ENCODE measurements around the gene TMEM204.
"Not testable (repeated sequence)": the region's sequence is repeated elsewhere in the genome, so short reads cannot be mapped to it uniquely, and the experiment has no call there.

The TMEM204 gene

GRCh38 chr16:1560153-1560552 lies 26.7 kb downstream of the TMEM204 start:
- no peak for DNase-seq

DNA sequence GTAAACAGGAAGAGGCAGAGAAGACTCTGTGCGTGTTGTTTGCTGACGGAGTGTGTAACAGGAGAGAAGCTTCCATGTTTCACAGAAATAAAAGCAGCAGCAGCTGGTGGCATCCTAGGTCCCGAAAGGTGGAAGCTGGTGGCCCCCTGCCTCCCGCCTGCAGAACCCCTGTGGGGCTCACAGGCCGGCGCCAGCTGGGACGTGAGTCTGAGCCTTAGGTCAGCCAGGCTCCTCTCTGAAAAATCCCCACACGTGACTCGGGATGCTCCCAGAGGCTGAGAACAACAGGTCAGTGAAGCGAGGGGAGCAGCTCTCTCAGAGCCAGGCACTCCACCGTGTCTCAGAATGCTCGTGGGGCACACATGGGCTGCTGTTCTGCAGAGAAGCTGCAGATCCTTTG lies 27.4 kb downstream of the TMEM204 start:
- DNase-seq = no peak

- no peak for DNase-seq
Observed at GRCh38 chr16:1561266-1561665, 27.8 kb downstream of the TMEM204 start.

- DNase-seq = no peak
Observed at GRCh38 chr16:1561836-1562235, 28.4 kb downstream of the TMEM204 start.

- DNase-seq = no peak
Observed at GRCh38 chr16:1563786-1564185, 30.3 kb downstream of the TMEM204 start.

DNA sequence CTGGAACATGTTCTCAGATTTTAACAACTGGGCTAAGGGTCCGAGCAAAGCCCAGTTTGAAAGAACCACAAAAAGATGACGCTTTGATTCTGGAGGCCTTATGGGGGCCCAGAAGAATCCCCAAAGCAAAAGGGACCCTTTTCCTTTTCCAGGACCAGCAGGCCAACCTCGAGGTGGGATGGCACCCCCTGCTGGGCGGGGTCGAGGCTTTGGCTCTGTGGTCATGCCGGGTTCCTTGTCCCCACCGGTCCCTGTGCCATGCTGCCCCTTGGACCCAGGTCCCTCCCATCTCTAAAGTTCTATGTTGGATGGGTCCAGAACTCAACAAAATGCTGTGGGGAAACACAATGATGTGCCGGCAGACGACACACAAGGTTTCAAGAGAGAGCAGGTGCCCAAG lies 30.9 kb downstream of the TMEM204 start:
- DNase-seq = no peak

- DNase-seq = no peak
Observed at GRCh38 chr16:1565083-1565805, 31.8 kb downstream of the TMEM204 start.

- no peak for DNase-seq
Observed at GRCh38 chr16:1567988-1568387, 34.5 kb downstream of the TMEM204 start.

DNA sequence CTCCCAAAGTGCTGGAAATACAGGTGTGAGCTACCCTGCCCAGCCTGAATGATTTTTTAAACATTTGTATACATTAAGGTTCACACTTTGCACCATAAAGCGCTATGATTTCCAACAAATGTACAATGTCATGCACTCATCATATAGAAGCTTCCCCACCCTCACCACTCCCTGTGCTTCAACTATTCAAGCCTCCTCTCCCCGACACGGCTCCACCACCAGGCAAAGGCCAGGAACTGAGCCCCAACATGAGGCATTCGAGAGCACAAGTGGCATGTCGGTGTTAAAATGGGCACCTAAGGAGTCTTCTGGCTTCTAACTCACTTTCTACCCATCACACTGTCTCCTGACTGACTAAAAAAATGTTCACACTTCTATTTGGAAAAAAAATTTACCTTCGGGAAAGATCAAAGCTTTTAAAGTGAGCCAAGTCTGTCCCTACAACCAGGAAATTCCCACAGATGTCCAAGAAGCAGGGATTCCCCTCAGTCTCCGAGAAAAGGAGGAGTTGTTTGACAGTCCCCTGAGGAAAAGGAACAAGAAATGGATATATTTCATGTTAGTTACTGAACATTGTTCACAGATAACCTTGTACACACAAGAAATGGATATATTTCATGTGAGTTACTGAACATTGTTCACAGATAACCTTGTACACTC lies 37.7 kb downstream of the TMEM204 start:
- DNase-seq = no peak

- DNase-seq = no peak
Observed at GRCh38 chr16:1572673-1573072, 39.2 kb downstream of the TMEM204 start.

DNA sequence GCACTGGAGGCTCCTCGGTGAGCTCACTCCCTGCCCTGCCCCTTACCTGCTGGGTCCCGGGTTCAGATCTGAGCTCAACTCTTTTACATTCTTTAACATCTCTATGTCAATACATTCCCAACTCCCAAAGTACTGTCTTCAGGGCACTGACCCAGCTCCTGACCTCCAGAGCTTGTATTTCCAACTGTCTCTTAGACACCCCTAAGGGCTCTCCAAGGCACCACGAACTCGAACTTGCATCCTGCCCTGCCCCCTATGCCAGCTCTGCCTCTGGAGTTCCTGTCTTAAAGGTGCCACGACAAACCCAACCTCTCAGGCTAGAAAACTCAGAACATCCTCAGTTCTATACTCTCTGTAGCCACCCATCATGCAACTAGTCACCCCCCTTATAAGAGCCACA lies 39.8 kb downstream of the TMEM204 start:
- DNase-seq = no peak

DNA sequence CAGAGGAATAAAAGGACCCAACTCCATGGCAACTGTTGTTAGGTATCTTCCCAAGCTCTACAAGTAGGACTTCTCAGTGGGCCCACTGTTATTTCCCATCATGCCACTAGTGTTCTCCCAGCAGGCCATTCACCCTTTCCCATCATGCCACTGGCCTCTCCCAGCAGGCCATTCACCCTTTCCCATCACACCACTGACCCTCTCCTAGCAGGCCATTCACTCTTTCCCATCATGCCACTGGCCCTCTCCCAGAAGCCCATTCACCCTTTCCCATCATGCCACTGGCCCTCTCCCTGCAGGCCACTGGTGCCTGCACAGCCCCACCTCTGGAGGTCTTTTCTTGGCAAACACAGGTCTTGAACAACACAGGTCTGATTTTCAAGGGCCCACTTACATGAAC lies 42.1 kb downstream of the TMEM204 start:
- DNase-seq = no peak

GRCh38 chr16:1579214-1579613 lies 45.7 kb downstream of the TMEM204 start:
- DNase-seq = peak; percentile 26

- no peak for DNase-seq
Observed at GRCh38 chr16:1580256-1580655, 46.8 kb downstream of the TMEM204 start.

GRCh38 chr16:1580956-1581355 lies 47.5 kb downstream of the TMEM204 start:
- DNase-seq = no peak

DNA sequence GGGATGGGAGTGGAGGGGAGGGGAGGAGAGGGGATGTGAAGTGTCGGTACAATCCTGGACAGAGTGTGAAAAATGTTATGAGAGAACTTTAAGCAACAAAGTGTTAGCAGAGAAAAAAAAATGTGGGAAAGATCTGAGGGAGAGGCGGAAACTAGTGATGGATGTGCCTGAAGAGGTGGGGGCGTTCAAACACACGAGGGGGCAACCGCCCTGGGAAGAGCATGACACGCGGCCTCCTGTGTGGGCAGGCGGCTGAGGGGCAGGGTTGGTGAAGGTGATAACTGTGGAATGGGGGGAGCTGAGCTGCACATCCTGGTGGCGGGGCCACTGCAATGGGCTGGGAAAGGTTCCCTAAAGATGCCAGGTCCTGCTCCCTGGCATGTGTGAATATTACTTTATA lies 48.3 kb downstream of the TMEM204 start:
- no peak for DNase-seq

- DNase-seq = no peak
Observed at GRCh38 chr16:1583180-1583579, 49.7 kb downstream of the TMEM204 start.

- no peak for DNase-seq
Observed at GRCh38 chr16:1584926-1585484, 51.5 kb downstream of the TMEM204 start.

DNA sequence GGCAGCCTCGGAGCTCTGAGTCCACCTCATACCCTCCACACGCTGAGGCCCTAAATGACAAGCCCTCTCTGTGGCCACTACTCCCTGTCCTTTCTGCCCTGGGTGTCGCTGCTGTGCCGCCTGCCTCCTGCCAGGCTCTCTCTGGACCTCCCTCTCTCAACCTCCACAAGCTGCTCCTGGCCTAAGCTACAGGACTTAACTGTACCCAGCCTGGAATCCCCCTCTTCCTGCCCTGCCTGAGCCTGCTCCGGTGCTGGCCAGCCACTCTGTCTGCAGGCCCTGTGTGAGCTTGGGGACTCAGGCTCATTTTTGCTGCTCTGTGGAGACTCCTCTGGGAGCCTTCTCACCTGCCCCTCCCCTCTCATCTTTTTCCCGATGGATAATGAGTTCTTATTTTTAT lies 56.9 kb downstream of the TMEM204 start:
- no peak for DNase-seq

GRCh38 chr16:1590930-1591705 lies 57.7 kb downstream of the TMEM204 start:
- DNase-seq = no peak

GRCh38 chr16:1592446-1592845 lies 59.0 kb downstream of the TMEM204 start:
- DNase-seq = no peak

- not testable (repeated sequence) for DNase-seq
Observed at GRCh38 chr16:1595511-1595910, 62.0 kb downstream of the TMEM204 start.

GRCh38 chr16:1596516-1596915 lies 63.0 kb downstream of the TMEM204 start:
- DNase-seq = no peak

DNA sequence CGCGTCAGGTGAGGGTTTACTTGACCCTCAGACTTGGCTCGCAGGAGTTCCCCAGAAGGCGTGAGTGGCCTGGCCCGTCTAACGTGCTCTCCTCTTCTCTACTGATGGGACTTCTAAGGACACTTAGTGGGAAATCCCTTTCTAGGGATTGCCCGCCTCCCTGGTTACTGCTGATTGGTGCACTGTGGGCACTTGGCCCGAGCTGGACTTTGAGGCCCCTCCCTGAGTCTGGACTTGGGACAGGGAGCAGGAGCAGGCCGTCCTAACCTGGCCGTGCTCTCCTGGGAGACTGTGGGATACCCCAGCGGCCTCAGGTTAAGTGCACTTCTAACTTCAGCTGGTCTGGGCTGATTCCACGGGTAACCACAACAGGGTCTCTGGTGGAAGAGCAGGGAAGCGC lies 63.7 kb downstream of the TMEM204 start:
- no peak for DNase-seq
